NCI-H187 treated with DMSO at 0.1 percent for 48 hours (cell line): ENCODE results near the gene GPR55.

Experiments
- DNase-seq: peaks from one replicate; lab custom pipeline; 2025; lab: John Stamatoyannopoulos, UW

The GPR55 gene

DNA sequence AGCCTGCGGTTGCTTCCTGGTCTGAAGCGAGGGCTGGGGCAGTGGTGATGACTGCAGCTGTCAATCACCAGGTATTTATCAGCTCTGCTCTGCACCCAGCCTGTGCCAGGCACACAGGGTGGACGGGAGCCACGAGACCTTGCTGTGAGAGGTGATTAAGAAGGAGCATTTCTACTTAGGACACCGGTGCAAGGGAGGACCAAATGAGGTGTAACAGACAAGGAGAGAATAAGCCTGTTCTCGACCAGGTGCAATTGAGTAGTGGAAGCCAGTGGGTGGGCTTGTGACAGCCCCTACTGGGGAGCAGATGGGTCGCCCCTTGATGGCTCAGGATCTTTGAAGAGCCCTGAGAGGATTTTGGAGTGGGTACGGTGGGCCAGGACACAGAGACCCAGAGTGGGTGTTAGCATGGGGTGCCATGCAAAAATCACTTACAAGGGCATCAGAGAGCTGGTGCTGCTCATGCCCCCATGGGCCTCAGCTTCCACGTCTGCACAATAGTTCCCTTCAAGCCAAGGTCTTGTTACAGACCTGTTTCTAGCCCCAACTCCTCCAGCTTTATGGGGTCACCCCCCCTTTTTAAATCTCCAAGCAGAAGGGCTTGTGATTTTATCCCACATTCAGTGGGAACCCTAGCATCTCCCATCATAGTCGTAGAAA, 24.6 kb downstream of the GPR55 start:
- DNase-seq: no peak

DNA sequence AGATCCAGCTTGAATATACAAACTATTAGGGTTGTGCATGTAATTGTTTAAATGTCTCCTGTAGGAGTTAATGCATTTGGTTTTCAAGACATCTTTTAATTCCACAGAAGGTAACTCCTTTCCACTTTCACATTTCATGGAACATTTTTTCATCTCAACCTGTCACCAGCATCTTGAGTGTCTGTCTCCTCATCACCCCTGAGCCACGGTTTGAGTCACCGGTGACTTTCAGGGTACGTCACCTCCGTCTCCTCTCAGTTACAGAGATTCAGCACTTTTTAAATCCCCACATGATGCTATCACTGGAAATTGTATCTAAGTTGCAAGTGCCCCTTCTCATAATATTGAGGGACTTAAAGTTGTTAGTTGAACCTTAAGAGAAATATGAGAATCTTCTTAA, 25.3 kb downstream of the GPR55 start:
- DNase-seq: no peak

- no peak for DNase-seq
These were observed 25.8 kb downstream of the GPR55 start for GRCh38 chr2:230899287-230899686.

- no peak for DNase-seq
These were observed 26.3 kb downstream of the GPR55 start for GRCh38 chr2:230898713-230899091.

- no peak for DNase-seq
These were observed 26.9 kb downstream of the GPR55 start for GRCh38 chr2:230898016-230898712.

DNA sequence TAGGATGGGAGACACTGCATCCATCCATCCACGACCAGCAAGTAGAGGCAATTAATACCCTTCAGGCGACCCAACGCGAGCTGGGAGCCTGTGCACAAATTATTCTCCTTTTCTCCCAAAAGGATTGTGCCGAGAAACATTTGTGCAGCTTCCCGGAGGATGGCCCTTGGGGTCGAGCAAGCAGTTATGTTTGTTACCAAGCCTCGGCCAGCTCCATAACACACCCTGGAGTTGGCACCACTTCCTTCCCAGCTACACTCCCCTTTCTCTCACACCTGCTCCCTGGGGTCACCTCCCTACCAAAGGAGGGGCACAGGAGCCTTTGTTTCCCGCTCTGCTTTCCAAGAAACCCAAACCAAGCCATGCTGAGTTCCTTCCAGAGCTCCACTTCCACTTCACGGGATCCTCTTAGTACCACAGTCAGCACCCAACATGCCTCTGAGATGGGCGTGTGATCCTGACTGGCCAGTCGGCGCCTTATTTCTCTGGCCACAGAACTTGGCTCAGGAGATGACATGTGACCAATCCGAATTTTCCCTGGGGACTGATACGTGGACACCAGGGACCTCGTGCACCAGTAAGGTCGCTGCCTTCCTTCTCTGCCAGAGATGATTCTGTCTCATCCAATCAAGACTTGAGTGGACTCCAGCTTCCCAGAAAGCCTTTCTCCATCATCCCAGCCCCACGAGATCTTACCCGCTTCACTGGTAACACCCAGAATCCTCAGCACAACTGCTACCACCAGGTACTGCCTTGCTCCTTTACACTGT, 28.5 kb downstream of the GPR55 start:
- no peak for DNase-seq

DNA sequence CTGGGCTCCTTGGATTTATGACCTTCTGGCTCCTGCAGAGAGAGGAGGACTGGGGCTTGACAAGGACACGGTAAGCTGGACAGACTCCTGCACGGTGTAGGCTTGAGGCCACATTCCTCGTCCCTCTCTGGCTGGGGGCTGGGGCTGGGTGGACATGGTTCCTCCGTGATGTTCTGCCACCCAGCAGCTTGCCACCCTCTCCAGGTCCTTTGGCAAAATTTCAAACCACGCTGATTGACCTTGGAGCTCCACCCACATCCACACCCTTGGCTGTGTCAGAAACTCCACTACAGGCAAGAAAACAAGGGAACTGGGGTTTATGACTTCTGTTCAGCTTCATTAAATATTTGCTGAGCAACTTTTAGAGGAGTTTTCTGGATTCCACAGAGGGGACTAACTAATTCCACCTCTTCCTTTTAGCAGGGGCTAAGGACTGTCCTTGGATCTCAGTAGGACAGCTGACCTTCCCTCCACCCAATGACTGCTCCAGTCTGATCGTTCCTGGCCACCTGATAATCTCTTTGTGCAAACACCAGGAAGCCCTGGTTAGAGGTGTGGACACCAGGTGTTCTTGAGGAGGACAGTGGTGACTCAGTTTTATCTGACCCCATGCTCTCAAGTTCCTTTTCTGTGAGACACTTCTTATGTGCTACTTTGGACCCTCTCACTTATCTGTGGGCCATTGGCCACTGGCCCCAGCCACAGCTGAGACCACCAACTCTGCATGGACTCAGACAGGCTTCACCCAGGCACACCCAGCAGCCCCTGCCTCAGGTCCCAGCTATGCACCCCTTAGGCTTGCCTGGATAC, 29.3 kb downstream of the GPR55 start:
- DNase-seq: no peak

- no peak for DNase-seq
These were observed 30.9 kb downstream of the GPR55 start for GRCh38 chr2:230893841-230894781.

DNA sequence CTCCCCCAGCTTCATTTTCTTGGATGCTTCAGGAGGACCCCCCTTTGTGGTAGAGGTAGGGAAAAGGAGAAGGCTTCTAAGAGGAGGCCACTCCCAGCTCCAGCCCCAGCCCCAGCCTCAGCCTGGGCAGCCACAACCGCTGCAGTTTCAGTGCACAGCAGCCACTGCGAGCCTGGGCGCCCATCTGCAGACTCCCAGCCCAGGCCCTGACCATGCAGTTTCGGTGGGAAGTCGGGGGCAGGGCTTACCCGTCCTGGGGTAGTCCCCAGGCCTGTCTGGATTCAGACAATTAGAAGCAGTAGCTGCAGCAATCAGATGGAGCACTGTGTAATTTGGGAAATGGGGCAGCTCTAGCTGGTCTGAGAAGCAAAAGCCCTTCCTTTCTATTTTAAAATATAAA, 31.7 kb downstream of the GPR55 start:
- DNase-seq: no peak

DNA sequence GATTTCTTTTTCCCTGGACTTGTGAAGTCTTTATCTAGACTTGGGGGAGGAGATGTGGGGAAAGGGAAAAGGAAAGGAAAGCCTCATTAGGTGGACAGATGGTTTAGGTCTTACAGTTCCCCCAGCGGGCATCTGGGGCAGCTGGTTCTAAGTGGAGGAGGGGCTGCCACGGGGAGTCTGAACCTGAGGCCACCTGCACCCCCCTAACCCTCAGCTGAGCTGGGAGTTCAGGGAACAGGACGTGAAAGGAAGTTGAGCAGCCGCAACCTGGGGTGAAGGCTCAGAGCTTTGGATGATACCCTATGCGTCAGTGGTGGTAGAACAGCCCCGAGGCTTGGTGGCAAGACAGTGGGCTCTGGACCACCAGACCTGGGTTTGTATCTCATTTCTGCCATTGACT, 33.5 kb downstream of the GPR55 start:
- no peak for DNase-seq

DNA sequence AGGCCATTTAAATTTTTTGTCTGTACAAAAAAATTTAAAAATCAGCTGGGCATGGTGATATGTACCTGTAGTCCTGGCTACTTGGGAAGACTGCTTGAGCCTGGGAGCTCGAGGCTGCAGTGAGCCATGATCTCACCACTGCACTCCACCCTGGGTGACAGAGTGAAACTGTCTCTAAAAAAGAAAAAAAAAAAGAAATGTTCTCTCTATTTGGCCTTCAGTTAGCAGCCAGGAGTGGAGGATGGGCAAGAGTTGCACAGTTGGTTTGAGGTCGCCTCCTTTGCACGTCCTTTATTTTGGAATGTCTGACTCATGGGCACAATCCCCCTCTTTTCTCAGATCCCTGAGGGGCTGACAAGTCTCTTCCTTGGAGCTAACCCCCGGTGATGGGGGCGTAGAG, 34.0 kb downstream of the GPR55 start:
- no peak for DNase-seq

DNA sequence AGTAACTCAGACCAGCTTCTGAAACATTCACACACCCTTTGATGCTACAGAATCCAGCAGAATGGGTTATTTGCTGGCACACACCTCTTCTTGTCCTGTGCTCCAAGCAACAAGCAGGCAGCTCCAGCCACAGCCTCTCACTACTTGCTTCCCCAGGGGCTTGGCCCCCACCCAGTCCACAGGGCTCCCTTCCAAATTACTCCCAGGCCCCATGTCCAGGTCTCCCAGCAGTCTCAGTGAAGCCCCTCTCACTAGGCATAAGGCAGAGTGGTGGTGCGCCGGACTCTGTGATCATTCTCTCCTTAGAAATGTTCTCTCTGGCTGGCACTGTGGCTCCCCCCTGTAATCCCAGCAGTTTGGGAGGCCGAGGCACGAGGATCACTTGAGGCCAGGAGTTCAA, 34.4 kb downstream of the GPR55 start:
- no peak for DNase-seq

GRCh38 chr2:230889911-230890601, 35.0 kb downstream of the GPR55 start:
- no peak for DNase-seq

DNA sequence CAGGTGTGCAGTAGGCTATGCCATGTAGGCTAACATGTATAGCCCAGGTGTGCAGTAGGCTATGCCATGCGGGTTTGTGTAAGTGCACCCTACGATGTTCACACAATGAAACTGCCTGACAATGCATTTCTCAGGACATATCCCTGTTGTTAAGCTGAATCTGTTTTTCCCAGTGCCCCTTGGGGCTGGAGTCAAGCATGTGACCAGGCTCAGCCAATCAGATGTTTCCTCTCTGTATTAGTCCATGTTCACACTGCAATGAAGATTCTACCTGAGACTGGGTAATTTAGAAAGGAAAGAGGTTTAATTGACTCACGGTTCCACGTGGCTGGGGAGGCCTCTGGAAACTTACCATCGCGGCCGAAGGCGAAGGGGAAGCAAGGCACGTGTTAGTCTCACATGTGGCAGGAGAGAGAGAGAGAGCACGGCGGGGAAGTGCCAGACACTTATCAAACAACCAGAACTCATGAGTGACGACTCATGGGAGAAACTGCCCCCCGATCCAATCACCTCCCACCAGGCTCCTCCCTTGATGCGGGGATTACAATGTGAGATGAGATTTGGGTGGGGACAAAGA, 36.1 kb downstream of the GPR55 start:
- DNase-seq: no peak

DNA sequence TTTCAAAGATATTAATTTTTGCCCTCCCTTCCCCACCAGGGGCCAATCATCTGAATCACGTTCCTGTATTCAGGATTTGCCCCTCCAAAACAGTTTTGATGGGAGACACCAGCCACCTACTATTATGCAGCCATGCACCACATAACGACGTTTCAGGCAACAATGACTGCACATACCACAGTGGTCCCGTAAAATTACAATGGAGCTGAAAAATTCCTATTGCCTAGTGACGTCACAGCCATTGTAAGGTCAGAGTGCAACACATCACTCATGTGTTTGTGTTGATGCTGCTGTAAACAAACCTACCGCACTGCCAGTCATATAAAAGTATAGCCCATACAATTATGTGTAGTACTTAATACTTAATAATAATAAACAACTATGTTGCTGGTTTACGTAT, 37.7 kb downstream of the GPR55 start:
- no peak for DNase-seq

DNA sequence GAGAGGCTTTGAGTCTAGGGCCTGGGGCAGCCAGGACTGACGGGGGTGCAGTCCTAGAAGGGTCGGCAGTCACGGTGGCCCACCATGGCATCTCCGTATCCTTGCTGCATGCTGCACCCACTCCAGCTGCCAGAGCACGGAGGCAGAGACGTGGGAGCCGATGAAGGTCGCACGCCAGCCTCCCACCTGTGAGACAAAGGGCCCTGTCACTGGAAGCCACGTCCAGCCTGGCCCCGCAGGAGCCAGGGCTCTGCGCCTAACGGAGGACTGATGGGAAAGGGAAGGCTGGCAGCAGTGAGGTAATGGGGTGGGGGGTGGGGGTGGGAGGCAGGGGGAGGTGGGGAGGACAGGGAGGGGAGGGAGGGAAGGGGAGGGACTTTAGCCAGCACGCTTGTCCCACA, 38.4 kb downstream of the GPR55 start:
- no peak for DNase-seq

- no peak for DNase-seq
These were observed 38.8 kb downstream of the GPR55 start for GRCh38 chr2:230886206-230886605.

GRCh38 chr2:230885463-230886130, 39.4 kb downstream of the GPR55 start:
- no peak for DNase-seq

DNA sequence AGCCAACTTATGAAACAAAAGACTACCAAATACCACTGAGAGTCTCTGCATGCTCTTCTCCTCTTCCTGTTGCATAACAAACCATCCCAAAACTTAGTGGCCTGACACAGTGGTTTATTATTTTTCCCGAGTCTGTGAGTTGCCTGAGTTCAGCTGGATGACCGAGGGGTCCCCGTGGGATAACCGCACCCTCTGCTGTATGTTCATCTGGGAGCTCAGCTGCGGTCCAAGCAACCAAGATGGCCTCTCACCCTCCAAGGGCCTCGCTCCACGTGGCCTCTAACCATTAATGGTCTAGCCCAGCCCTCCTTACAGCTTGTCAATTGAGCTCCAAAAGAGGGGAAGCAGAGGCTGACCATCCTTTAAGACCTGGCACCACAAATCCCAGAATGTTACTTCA, 43.2 kb downstream of the GPR55 start:
- DNase-seq: no peak

- DNase-seq: no peak
These were observed 45.2 kb downstream of the GPR55 start for GRCh38 chr2:230879891-230880290.
